K562 (cell line): ENCODE results near the gene LRP6. TPM values are rescaled to one million over a fixed set of nuclear protein-coding genes. Genes with fewer than 3 reads are reported as not detected.

Experiments
- KLF16 ChIP-seq: IDR thresholded peaks from 2 replicates; pipeline ENCODE4 v1.6.1; 2016; ENCODE audit warnings: antibody characterized with exemption
- NCOA4 ChIP-seq: fragments of 450-650 bp; IDR thresholded peaks from 2 replicates; pipeline ENCODE4 v1.6.1; 2018; ENCODE audit warnings: mild to moderate bottlenecking; ENCODE audit not compliant: partially characterized antibody
- TFAM ChIP-seq: fragments of 250-450 bp; sonication (Bioruptor Pico); conservative IDR thresholded peaks from 2 replicates; pipeline ENCODE4 v1.5.0; 2021; ENCODE audit warnings: mild to moderate bottlenecking, moderate library complexity
- polyA plus RNA-seq, 8 experiments: library from polyadenylated mRNA; depleted of rRNA in 4 of 8; stranded (reverse) in 5 of 8; unstranded in 3 of 8; fragments of >200 nt; fragmentation: Nextera tagmentation in 2 of 8; fragmentation: Illumina TruSeq in 1 of 8; extraction: Ambion mirVana in 2 of 8; extraction: Trizol in 1 of 8; gene quantifications; 2 replicates each; pipeline versions ENCODE4 v1.2.1 to v1.2.3, GENCODE V29; 2011 to 2014; ENCODE audit warnings: inconsistent platforms in 1 of 8, missing spikeins in 1 of 8
- total RNA-seq, 7 experiments: library from RNA; depleted of rRNA in 6 of 7; stranded (reverse); fragments of >200 nt in 6 of 7; fragmentation: Illumina TruSeq in 2 of 7; extraction: Trizol in 2 of 7; gene quantifications; 2 replicates each; pipeline versions ENCODE4 v1.2.1 to v1.2.3, GENCODE V29; 2011 to 2021; ENCODE audit warnings: low replicate concordance in 1 of 7
- TF ChIP-seq, protein P1 (sequence below): sonication (generic); formaldehyde crosslinking; IDR thresholded peaks from 2 replicates; pipeline ENCODE4 v1.8.0; 2022; ENCODE audit warnings: mild to moderate bottlenecking, missing genetic modification reagents
- TF ChIP-seq, protein P2 (sequence below): fragments of 450-650 bp; conservative IDR thresholded peaks from 2 replicates; pipeline ENCODE4 v1.6.1; 2016; ENCODE audit warnings: missing genetic modification characterization, low read depth, mild to moderate bottlenecking, control low read depth, missing compliant biosample characterization
- TF ChIP-seq, protein P3 (sequence below): sonication (generic); formaldehyde crosslinking; IDR thresholded peaks from 2 replicates; pipeline ENCODE4 v1.8.1; 2022; ENCODE audit warnings: missing genetic modification reagents
- TF ChIP-seq, protein P4 (sequence below): fragments of 250-450 bp; sonication (Bioruptor Pico); IDR thresholded peaks from 2 replicates; pipeline ENCODE4 v1.4.0; 2020; ENCODE audit warnings: mild to moderate bottlenecking, moderate library complexity, borderline replicate concordance
- TF ChIP-seq, protein P5 (sequence below): fragments of 250-450 bp; sonication (Bioruptor Pico); IDR thresholded peaks from 2 replicates; pipeline ENCODE4 v1.8.0; 2021; ENCODE audit warnings: moderate library complexity, mild to moderate bottlenecking, inconsistent platforms

The LRP6 gene
- total and polyA plus RNA-seq, 9 of the 15 experiments (the other 6 are each of a cell fraction or from before 2014, with no cell fraction given): 3.0 to 17.0 (median 10.8) TPM

DNA sequence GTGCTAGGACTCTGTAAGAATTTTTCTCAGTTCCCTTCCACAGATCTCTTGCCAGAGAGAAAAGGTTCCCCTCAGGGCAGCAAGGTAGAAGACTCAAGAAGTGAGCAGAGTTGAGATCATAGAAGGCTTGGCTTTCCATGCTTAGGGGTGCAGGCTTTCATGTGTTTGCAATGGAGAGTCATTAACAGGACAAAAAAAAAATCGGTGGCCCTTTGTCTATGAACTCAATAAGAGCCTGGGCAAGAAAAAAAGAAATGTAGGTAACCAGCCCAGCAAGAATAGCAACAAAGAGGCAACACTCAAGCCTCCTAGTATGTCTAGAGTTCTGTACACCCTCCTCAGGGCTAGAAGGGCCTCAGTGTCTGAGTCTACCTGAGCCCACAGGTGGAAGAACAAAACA is 23.4 kb upstream of the LRP6 start (continued):
- TF ChIP-seq, protein P1, sequence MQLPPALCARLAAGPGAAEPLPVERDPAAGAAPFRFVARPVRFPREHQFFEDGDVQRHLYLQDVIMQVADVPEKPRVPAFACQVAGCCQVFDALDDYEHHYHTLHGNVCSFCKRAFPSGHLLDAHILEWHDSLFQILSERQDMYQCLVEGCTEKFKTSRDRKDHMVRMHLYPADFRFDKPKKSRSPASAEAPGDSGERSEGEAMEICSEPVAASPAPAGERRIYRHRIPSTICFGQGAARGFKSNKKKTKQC (CRISPR knock-in tag): no peak
- TF ChIP-seq, protein P2, sequence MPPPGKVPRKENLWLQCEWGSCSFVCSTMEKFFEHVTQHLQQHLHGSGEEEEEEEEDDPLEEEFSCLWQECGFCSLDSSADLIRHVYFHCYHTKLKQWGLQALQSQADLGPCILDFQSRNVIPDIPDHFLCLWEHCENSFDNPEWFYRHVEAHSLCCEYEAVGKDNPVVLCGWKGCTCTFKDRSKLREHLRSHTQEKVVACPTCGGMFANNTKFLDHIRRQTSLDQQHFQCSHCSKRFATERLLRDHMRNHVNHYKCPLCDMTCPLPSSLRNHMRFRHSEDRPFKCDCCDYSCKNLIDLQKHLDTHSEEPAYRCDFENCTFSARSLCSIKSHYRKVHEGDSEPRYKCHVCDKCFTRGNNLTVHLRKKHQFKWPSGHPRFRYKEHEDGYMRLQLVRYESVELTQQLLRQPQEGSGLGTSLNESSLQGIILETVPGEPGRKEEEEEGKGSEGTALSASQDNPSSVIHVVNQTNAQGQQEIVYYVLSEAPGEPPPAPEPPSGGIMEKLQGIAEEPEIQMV (tag): no peak
- TF ChIP-seq TFAM (CRISPR knock-in tag) (no peak), KLF16 (no peak), NCOA4 (no peak)
- TF ChIP-seq, protein P3, sequence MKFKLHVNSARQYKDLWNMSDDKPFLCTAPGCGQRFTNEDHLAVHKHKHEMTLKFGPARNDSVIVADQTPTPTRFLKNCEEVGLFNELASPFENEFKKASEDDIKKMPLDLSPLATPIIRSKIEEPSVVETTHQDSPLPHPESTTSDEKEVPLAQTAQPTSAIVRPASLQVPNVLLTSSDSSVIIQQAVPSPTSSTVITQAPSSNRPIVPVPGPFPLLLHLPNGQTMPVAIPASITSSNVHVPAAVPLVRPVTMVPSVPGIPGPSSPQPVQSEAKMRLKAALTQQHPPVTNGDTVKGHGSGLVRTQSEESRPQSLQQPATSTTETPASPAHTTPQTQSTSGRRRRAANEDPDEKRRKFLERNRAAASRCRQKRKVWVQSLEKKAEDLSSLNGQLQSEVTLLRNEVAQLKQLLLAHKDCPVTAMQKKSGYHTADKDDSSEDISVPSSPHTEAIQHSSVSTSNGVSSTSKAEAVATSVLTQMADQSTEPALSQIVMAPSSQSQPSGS (CRISPR knock-in tag): no peak
- TF ChIP-seq, protein P4, sequence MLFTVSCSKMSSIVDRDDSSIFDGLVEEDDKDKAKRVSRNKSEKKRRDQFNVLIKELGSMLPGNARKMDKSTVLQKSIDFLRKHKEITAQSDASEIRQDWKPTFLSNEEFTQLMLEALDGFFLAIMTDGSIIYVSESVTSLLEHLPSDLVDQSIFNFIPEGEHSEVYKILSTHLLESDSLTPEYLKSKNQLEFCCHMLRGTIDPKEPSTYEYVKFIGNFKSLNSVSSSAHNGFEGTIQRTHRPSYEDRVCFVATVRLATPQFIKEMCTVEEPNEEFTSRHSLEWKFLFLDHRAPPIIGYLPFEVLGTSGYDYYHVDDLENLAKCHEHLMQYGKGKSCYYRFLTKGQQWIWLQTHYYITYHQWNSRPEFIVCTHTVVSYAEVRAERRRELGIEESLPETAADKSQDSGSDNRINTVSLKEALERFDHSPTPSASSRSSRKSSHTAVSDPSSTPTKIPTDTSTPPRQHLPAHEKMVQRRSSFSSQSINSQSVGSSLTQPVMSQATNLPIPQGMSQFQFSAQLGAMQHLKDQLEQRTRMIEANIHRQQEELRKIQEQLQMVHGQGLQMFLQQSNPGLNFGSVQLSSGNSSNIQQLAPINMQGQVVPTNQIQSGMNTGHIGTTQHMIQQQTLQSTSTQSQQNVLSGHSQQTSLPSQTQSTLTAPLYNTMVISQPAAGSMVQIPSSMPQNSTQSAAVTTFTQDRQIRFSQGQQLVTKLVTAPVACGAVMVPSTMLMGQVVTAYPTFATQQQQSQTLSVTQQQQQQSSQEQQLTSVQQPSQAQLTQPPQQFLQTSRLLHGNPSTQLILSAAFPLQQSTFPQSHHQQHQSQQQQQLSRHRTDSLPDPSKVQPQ (CRISPR knock-in tag): no peak
- TF ChIP-seq, protein P5, sequence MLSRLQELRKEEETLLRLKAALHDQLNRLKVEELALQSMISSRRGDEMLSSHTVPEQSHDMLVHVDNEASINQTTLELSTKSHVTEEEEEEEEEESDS (CRISPR knock-in tag): no peak
